Astrocyte (in vitro differentiated cells and primary cell): ENCODE data around the gene FADS2.

Experiments
- CTCF ChIP-seq: IDR thresholded peaks from 2 replicates; pipeline ENCODE4 v1.5.1; 2011; ENCODE audit warnings: low read depth, mild to moderate bottlenecking, inconsistent platforms, low read length, moderate library complexity; ENCODE audit not compliant: insufficient read depth
- EZH2 ChIP-seq: IDR thresholded peaks from 2 replicates; pipeline ENCODE4 v1.6.1; 2012; ENCODE audit warnings: mild to moderate bottlenecking, low read length, inconsistent platforms; ENCODE audit not compliant: insufficient read depth

GRCh38 chr11:61842528-61842820, 14.4 kb downstream of the FADS2 start:
- no peak for TF ChIP-seq CTCF
- TF ChIP-seq EZH2 = no peak
